Lung (tissue), 12 donors: ENCODE data around the gene BRD2. TPM values are rescaled to one million over a fixed set of nuclear protein-coding genes. Genes with fewer than 3 reads are reported as not detected.

Source experiments
- ATAC-seq: fragments of 200-7000 bp; cut with Tn5 transposase; one replicate; pipeline ENCODE4 v1.9.1; 2020; ENCODE audit warnings: moderate number of reproducible peaks; ENCODE audit not compliant: insufficient read depth, low FRiP score
- DNase-seq, 3 donors: peaks; one replicate each; pipeline ENCODE4 v3.0.0-alpha.2; 2013 to 2017
- H3K27ac ChIP-seq, 2 donors: one replicate each; pipeline ENCODE4 v1.5.1; 2013; ENCODE audit warnings: mild to moderate bottlenecking in 2 of 2, moderate library complexity in 2 of 2, control low read depth in 1 of 2, inconsistent platforms in 1 of 2, low read depth in 1 of 2, low read length in 1 of 2
- H3K27me3 ChIP-seq, 3 donors: one replicate each; pipeline ENCODE4 v1.5.1; 2013; ENCODE audit warnings: low read length in 2 of 3; ENCODE audit not compliant: control insufficient read depth in 3 of 3, insufficient read depth in 3 of 3
- H3K36me3 ChIP-seq, 4 donors: one replicate each; pipeline ENCODE4 v1.5.1; 2013; ENCODE audit warnings: low read length in 4 of 4, mild to moderate bottlenecking in 1 of 4, moderate library complexity in 1 of 4; ENCODE audit not compliant: control insufficient read depth in 4 of 4, insufficient read depth in 4 of 4
- H3K4me1 ChIP-seq, 5 donors: one replicate each; pipeline ENCODE4 v1.5.1; 2013; ENCODE audit warnings: low read length in 5 of 5, mild to moderate bottlenecking in 2 of 5, moderate library complexity in 1 of 5; ENCODE audit not compliant: control insufficient read depth in 5 of 5, insufficient read depth in 5 of 5
- H3K4me3 ChIP-seq: one replicate; pipeline ENCODE4 v1.5.1; 2013; ENCODE audit warnings: mild to moderate bottlenecking, control low read depth, moderate library complexity
- H3K9ac ChIP-seq, 2 donors: one replicate each; pipeline ENCODE4 v1.5.1; 2013; ENCODE audit warnings: low read length in 2 of 2, control low read depth in 1 of 2; ENCODE audit not compliant: insufficient read depth in 1 of 2
- H3K9me3 ChIP-seq, 4 donors: one replicate each; pipeline ENCODE4 v1.5.1; 2013; ENCODE audit warnings: low read length in 3 of 4, mild to moderate bottlenecking in 1 of 4, moderate library complexity in 1 of 4; ENCODE audit not compliant: control insufficient read depth in 4 of 4, insufficient read depth in 3 of 4
- WGBS, 2 donors: extraction: QIAGEN DNeasy Blood & Tissue Kit; methylation state at CpG; one replicate each; pipeline ENCODE4 v1.1.7; 2013; 5-methylcytosine and 5-hydroxymethylcytosine counted together
- polyA plus RNA-seq, 2 donors: library from polyadenylated mRNA; stranded (reverse); fragments of 200-250 nt; gene quantifications; one replicate each; pipeline ENCODE4 v1.2.1, GENCODE V29; 2013
- total RNA-seq, 2 donors: library from RNA; depleted of rRNA in 1 of 2; stranded (reverse); fragments of >200 nt in 1 of 2; gene quantifications; one replicate each; pipeline ENCODE4 v1.2.1, GENCODE V29; 2014 to 2021
- TF ChIP-seq, protein P1 (sequence below): IDR thresholded peaks from 2 replicates; pipeline ENCODE4 v1.5.1; 2012; ENCODE audit warnings: mild to moderate bottlenecking; ENCODE audit errors: control extremely low read depth, extremely low read depth
- donor health status: control.
- donor health status: control.
- donor health status: Bipolar disorder and iron deficiency.
- donor health status: healthy.
- donor health status: DM: yes; HTN: yes; CAD: no.

The BRD2 gene
- total and polyA plus RNA-seq, 4 donors: 114 to 178 (median 148) TPM

DNA sequence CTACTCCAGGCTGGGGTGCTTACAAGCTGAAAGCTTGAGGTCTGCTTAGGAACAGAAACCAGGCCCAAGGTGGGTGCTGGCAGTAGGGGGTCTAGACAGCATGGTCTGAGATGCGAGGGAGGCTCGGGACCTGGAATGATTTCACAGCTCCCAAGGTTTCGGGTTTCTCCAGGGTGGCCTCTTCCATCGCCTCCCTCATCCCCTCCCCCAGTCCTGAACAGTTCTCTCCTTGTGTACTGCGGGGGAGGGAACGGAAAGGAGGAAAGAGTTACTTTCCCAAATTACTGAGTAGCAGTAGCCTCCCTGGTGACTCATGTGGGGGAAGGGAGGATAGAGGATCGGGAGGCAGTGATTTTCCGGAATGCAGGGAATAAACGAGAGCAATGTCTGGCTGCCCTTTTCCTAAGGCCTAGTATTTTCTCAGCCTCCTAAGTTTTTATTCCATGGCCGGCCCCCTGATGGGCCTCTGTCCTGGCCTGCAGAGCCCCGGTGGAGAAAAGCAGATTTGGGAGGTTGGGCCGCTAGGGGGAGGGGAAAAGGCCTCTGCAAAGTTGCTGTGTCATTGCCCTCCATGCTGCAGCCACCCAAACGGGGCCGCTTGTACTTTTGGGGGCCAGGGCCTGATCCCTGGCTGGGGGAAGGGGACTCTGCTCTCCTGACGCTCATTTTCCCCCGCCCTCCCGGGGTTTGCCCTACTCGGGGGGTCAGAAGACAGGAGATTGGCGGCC is 1.5 kb downstream of the BRD2 start:
- TF ChIP-seq, protein P1, sequence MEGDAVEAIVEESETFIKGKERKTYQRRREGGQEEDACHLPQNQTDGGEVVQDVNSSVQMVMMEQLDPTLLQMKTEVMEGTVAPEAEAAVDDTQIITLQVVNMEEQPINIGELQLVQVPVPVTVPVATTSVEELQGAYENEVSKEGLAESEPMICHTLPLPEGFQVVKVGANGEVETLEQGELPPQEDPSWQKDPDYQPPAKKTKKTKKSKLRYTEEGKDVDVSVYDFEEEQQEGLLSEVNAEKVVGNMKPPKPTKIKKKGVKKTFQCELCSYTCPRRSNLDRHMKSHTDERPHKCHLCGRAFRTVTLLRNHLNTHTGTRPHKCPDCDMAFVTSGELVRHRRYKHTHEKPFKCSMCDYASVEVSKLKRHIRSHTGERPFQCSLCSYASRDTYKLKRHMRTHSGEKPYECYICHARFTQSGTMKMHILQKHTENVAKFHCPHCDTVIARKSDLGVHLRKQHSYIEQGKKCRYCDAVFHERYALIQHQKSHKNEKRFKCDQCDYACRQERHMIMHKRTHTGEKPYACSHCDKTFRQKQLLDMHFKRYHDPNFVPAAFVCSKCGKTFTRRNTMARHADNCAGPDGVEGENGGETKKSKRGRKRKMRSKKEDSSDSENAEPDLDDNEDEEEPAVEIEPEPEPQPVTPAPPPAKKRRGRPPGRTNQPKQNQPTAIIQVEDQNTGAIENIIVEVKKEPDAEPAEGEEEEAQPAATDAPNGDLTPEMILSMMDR: no peak
- DNase-seq (peak; percentile 87 to 91 (median 87)), ATAC-seq (peak; percentile 2)
- H3K4me1 ChIP-seq: peaks cover 0 to 37% (median 6%) of the 10 kb centered on the region in 5 donors
- no peaks in the 10 kb centered on the region for H3K9me3 ChIP-seq
- peak overlapping the region; percentile 93 to 98 for H3K27ac ChIP-seq
- H3K27me3 ChIP-seq: no peaks in the 10 kb centered on the region
- H3K9ac ChIP-seq: peak overlapping the region; percentile 95 to 96
- peak overlapping the region; percentile 84 for H3K4me3 ChIP-seq
- 0% methylated on average over 19 of the region's 19 CpGs for WGBS, 2 donors
- H3K36me3 ChIP-seq: peaks cover 10 to 36% (median 16%) of the 10 kb centered on the region in 4 donors

DNA sequence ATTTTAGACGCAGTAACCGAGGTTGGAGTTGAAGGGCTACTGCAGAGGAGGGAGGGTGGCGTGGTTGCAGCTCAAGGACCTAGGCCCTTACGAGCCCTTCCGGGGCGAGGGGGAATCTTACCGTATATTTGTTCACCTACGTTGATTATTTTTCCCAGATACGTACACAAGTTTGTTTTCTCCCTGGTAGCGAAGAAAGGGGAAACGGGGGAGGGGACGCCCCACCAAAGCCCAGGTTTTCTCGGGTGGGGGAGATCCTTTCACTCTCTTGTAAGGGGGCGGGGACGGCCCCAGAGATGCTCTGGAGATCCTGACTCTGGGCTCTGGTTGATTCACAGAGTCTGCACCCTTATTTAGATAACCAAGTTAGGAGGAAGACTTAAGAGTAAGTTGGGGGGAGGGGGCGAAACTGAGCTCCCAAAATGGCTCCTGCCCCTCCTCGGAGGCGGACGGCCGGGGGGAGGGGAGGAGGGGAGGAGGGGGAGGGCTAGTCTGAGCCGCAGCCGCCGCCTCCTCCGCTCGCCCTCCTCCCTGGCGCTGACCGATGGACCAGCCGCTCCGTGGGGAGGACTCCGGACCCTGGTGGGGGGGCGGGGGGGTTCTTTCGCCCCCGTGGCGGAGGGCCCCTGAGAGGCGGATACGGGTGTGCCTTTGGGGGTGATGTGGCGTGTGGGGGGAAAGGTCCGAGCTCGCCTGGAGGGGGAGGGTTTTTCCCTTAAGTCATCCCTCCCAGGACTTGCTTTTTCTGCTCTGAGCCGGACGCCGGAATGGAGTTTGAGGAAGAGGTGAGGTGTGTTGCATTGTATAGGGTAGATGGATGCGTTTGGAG is 2.2 kb downstream of the BRD2 start:
- Histone ChIP-seq H3K27ac (peak overlapping the region; percentile 93 to 98), H3K36me3 (peaks cover 15 to 41% (median 19%) of the 10 kb centered on the region in 4 donors), H3K27me3 (no peaks in the 10 kb centered on the region), H3K9ac (peak overlapping the region; percentile 99 to 100), H3K9me3 (no peaks in the 10 kb centered on the region), H3K4me3 (peak overlapping the region; percentile 84), H3K4me1 (peaks cover 1 to 43% (median 6%) of the 10 kb centered on the region in 5 donors)
- TF ChIP-seq, protein P1: no peak
- WGBS, 2 donors: 0 to 1% methylated on average over 37 to 43 of the region's 43 CpGs
- ATAC-seq: peak; percentile 30
- DNase-seq: peak; percentile 92 to 96 (median 94)

DNA sequence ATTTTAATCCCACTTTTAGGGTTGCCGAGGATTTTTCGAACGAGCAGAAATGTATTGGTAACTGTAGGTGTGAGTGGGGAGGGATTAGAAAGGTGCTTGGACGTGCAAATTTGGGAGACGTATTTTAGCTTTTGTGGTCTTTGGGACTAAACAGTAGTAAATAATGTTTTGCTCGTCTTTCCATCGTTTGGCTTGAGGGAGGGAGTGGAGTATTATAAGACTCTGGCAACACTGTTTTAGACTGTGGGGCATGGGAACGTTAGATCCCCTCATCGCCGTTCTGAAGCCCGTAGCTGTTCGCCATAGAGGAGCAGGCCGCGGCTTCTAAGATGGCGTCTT is 2.8 kb downstream of the BRD2 start:
- ATAC-seq (no peak), DNase-seq (no peak)
- Histone ChIP-seq H3K9ac (peak overlapping the region; percentile 99 to 100), H3K36me3 (peaks cover 21 to 46% (median 24%) of the 10 kb centered on the region in 4 donors), H3K27ac (peak overlapping the region; percentile 93 to 98), H3K4me3 (peak overlapping the region; percentile 81), H3K9me3 (no peaks in the 10 kb centered on the region), H3K4me1 (peaks cover 2 to 45% (median 6%) of the 10 kb centered on the region in 5 donors), H3K27me3 (no peaks in the 10 kb centered on the region)
- TF ChIP-seq, protein P1: no peak
- WGBS, 2 donors: 0% methylated on average over 15 of the region's 15 CpGs
